Measurements from ENCODE around the gene CDC42BPA.
"Not testable (repeated sequence)": the region's sequence is repeated elsewhere in the genome, so short reads cannot be mapped to it uniquely, and the experiment has no call there.

Gene CDC42BPA

GRCh38 chr1:227253065-227253464, 65.2 kb downstream of the CDC42BPA start:
- no peak for DNase-seq

GRCh38 chr1:227245613-227246320, 72.5 kb downstream of the CDC42BPA start:
- no peak for DNase-seq

- no peak for DNase-seq
Observed at GRCh38 chr1:227244339-227245118, 73.8 kb downstream of the CDC42BPA start.

- no peak for DNase-seq
Observed at GRCh38 chr1:227242811-227243682, 75.2 kb downstream of the CDC42BPA start.

GRCh38 chr1:227240983-227241382, 77.3 kb downstream of the CDC42BPA start:
- no peak for DNase-seq

GRCh38 chr1:227234998-227235405, 83.3 kb downstream of the CDC42BPA start:
- DNase-seq = no peak

GRCh38 chr1:227231128-227231527, 87.2 kb downstream of the CDC42BPA start:
- DNase-seq = not testable (repeated sequence)

GRCh38 chr1:227228201-227228600, 90.1 kb downstream of the CDC42BPA start:
- DNase-seq = no peak

GRCh38 chr1:227227761-227228160, 90.5 kb downstream of the CDC42BPA start:
- no peak for DNase-seq

- DNase-seq = no peak
Observed at GRCh38 chr1:227225715-227226346, 92.5 kb downstream of the CDC42BPA start.

- no peak for DNase-seq
Observed at GRCh38 chr1:227223171-227223806, 95.0 kb downstream of the CDC42BPA start.

GRCh38 chr1:227219715-227220292, 98.5 kb downstream of the CDC42BPA start:
- DNase-seq = no peak

- no peak for DNase-seq
Observed at GRCh38 chr1:227218870-227219573, 99.3 kb downstream of the CDC42BPA start.

- no peak for DNase-seq
Observed at GRCh38 chr1:227215863-227216510, 102.3 kb downstream of the CDC42BPA start.

GRCh38 chr1:227214207-227214606, 104.1 kb downstream of the CDC42BPA start:
- no peak for DNase-seq

- no peak for DNase-seq
Observed at GRCh38 chr1:227213426-227213825, 104.9 kb downstream of the CDC42BPA start.

- no peak for DNase-seq
Observed at GRCh38 chr1:227212164-227212563, 106.1 kb downstream of the CDC42BPA start.

GRCh38 chr1:227210604-227211003, 107.7 kb downstream of the CDC42BPA start:
- DNase-seq = no peak

GRCh38 chr1:227197064-227197463, 121.2 kb downstream of the CDC42BPA start:
- no peak for DNase-seq

GRCh38 chr1:227192163-227192562, 126.1 kb downstream of the CDC42BPA start:
- DNase-seq = no peak

GRCh38 chr1:227191607-227192006, 126.7 kb downstream of the CDC42BPA start:
- DNase-seq = no peak

All from NCI-H187 (cell line).